Activated T-helper 2 cell treated with anti-CD3 and anti-CD28 coated beads, Interferon-gamma antibody, Interleukin-2, Interleukin-4, amounts not matched to agents 10 μg/mL and 5 μg/mL and 100 μg/mL, durations not matched to agents 14 hours and 24 hours and 36 hours (primary cell): ENCODE data around the gene RFT1. TPM values are rescaled to one million over a fixed set of nuclear protein-coding genes. Genes with fewer than 3 reads are reported as not detected.

ENCODE experiments used
- DNase-seq: peaks from one replicate; pipeline ENCODE4 v3.0.0; 2021; ENCODE audit warnings: low spot score
- H3K27ac Mint-ChIP-seq: one replicate; pipeline ENCODE4 v1.8.0; 2021; ENCODE audit warnings: mixed read lengths
- H3K27me3 Mint-ChIP-seq: one replicate; pipeline ENCODE4 v1.8.0; 2021; ENCODE audit warnings: low read depth, mixed read lengths
- H3K36me3 Mint-ChIP-seq: one replicate; pipeline ENCODE4 v1.8.0; 2021; ENCODE audit warnings: low read depth, mixed read lengths
- H3K4me1 Mint-ChIP-seq: one replicate; pipeline ENCODE4 v1.8.0; 2021; ENCODE audit warnings: low read depth, mixed read lengths
- H3K4me3 Mint-ChIP-seq: one replicate; pipeline ENCODE4 v1.8.0; 2021; ENCODE audit warnings: low read depth, mild to moderate bottlenecking, moderate library complexity, mixed read lengths
- H3K9me3 Mint-ChIP-seq: one replicate; pipeline ENCODE4 v1.8.0; 2021; ENCODE audit warnings: mixed read lengths
- intact Hi-C: fragments of 100-400 bp; cut with micrococcal nuclease; formaldehyde crosslinking; loops from one replicate; pipeline ENCODE4 v1.15.1; 2023
- total RNA-seq: library from RNA; stranded (reverse); gene quantifications from 2 replicates; pipeline ENCODE4 v1.2.3, GENCODE V29; 2022

The RFT1 gene, protein sequence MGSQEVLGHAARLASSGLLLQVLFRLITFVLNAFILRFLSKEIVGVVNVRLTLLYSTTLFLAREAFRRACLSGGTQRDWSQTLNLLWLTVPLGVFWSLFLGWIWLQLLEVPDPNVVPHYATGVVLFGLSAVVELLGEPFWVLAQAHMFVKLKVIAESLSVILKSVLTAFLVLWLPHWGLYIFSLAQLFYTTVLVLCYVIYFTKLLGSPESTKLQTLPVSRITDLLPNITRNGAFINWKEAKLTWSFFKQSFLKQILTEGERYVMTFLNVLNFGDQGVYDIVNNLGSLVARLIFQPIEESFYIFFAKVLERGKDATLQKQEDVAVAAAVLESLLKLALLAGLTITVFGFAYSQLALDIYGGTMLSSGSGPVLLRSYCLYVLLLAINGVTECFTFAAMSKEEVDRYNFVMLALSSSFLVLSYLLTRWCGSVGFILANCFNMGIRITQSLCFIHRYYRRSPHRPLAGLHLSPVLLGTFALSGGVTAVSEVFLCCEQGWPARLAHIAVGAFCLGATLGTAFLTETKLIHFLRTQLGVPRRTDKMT
- total RNA-seq = 36.4 and 38.8 TPM in 2 replicates

DNA sequence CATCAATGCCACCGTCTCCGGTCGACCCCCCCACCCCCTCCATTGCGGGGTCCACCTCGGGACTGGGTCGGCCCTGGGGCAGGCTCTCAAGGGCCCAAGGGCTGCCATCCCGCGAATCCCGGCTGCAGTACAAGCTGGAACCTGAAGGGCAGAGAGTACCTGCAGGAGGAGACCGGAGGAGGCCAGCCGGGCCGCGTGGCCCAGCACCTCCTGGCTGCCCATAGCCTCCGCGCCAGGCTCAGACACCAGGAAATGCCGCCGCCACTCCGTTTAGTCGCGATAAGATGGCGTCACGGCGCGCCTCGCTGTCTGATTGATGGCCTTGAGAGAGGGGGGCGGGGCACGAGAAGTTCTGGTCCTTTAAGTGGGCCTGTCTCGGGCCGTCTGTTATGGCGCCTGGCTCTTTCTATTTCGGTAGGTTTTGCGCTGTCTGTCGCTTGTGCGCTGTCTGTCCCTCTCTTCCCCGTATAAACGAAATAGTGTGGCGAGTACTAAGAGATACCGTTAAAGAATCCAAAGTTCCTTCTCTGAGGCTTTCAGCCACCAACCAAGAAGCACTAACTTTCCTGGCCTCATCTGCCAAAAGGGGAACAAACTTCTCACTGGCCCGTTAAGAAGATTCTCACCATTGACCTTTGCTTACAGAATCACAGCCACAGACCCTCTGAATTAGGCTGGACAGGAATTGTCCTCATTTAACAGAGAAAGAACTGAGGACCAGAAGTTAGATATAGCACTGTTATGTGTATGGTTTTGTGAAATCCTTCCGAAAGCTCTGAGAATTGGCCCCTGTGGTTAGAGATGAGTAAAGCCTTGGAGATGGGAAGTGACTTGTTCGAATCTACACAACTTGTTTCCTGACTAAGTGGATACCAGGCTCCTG lies at the start of gene RFT1:
Gene RFT1 (minus strand): TSS at position 257 of the 883 bp plus-strand sequence. CDS start 35 bp downstream, at position 222.
- peak within 1 kb of the TSS; percentile 87 for H3K4me3 Mint-ChIP-seq

DNA sequence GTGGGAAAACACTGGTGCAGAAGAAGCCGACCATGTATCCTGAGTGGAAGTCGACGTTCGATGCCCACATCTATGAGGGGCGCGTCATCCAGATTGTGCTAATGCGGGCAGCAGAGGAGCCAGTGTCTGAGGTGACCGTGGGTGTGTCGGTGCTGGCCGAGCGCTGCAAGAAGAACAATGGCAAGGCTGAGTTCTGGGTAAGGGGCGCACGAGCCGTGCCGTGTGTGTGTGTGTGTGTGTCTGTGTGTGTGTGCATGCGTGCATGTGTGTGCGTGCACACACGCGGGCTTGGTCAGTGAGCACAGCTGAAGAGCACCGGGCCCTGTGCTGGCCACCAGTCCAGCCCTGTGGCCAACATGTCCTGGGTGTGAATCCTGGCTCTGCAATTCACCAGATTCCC lies 49.3 kb upstream of the RFT1 start:
- H3K27me3 Mint-ChIP-seq = no peaks in the 10 kb centered on the region
- H3K4me1 Mint-ChIP-seq = peaks cover 1% of the 10 kb centered on the region
- no peaks in the 10 kb centered on the region for H3K9me3 Mint-ChIP-seq
- H3K27ac Mint-ChIP-seq = no peak overlapping the region
- peaks cover 12% of the 10 kb centered on the region for H3K36me3 Mint-ChIP-seq
- no peak overlapping the region for H3K4me3 Mint-ChIP-seq
- DNase-seq = no peak
- intact Hi-C loops = no loop called here

More for the DNA sequence above, at the start of gene RFT1:
- Mint-ChIP-seq H3K9me3 (no peaks in the 10 kb centered on the region), H3K36me3 (peaks cover 2% of the 10 kb centered on the region), H3K27me3 (no peaks in the 10 kb centered on the region), H3K27ac (peak within 1 kb of the TSS; percentile 95), H3K4me1 (peaks cover 17% of the 10 kb centered on the region)
- peak; percentile 96 for DNase-seq
- intact Hi-C loops = loop anchor here (1.0 kb wide), 2 partner anchors 20 to 32 kb away; no protein-coding TSS in a partner anchor

DNA sequence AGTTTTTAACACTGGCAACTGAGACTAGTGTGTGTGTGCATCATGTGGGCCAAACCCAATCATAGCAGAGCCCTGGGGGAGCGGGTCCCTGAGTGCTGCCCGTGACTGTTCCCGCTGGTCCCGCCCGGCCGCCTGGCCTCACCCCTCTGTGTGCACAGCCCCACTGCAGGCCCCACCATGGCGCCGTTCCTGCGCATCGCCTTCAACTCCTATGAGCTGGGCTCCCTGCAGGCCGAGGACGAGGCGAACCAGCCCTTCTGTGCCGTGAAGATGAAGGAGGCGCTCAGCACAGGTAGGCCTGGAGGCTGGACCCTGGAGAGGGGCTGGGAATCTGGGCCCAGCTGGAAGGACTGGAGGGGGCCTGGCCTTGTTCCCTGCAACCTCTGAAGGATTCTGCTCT lies 48.0 kb upstream of the RFT1 start:
- peaks cover 12% of the 10 kb centered on the region for H3K36me3 Mint-ChIP-seq
- no peaks in the 10 kb centered on the region for H3K27me3 Mint-ChIP-seq
- H3K9me3 Mint-ChIP-seq = no peaks in the 10 kb centered on the region
- DNase-seq = no peak
- H3K4me3 Mint-ChIP-seq = no peak overlapping the region
- H3K27ac Mint-ChIP-seq = no peak overlapping the region
- peaks cover 4% of the 10 kb centered on the region for H3K4me1 Mint-ChIP-seq
- intact Hi-C loops = no loop called here

DNA sequence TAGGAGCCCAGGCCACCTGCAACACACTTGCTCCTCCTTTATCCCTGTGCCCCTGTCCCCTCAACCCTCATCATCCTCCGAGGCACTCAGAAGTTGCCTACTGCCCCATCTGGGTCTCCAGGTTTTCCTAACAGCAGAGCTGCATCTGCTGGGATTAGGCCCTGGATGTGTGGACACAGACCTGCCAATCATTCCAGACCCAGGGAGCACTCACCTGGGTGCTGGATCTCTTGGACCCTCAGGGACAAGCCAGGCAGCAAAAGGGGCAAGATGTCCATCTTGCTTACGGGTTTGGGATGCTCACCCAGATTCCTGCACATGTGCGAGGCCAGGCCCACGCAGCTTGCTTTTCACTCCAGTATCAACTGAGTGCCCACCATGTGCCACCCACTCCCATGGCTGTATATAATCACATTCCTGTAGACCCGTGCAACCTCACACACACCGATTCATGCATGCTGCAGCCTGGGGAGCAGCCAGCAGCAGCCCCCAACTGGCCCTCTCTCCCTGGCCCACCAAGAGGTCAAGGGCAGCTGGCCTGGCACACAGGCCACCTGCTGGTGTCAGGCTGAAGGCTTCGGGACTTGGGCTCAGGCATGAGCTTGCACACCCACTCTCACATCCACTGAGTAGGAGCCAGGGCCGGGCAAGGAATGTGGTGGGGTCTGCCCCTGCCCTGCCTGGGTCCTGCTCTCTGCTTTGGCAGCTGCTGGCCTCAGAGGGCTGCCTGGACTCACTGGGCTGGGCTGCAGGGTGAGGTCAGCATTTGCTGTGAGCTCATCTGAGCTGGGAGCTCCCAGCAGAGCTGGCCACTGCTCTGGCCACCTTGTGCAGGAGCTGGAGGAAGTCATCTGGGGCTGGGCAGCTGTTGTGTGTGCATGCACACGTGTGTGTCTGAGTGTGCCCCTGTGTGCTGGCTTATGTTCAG lies 45.6 kb upstream of the RFT1 start:
- no peak for DNase-seq
- intact Hi-C loops = no loop called here
- H3K27ac Mint-ChIP-seq = no peak overlapping the region
- H3K27me3 Mint-ChIP-seq = no peaks in the 10 kb centered on the region
- peaks cover 8% of the 10 kb centered on the region for H3K36me3 Mint-ChIP-seq
- peaks cover 8% of the 10 kb centered on the region for H3K4me1 Mint-ChIP-seq
- H3K9me3 Mint-ChIP-seq = no peaks in the 10 kb centered on the region
- H3K4me3 Mint-ChIP-seq = no peak overlapping the region

DNA sequence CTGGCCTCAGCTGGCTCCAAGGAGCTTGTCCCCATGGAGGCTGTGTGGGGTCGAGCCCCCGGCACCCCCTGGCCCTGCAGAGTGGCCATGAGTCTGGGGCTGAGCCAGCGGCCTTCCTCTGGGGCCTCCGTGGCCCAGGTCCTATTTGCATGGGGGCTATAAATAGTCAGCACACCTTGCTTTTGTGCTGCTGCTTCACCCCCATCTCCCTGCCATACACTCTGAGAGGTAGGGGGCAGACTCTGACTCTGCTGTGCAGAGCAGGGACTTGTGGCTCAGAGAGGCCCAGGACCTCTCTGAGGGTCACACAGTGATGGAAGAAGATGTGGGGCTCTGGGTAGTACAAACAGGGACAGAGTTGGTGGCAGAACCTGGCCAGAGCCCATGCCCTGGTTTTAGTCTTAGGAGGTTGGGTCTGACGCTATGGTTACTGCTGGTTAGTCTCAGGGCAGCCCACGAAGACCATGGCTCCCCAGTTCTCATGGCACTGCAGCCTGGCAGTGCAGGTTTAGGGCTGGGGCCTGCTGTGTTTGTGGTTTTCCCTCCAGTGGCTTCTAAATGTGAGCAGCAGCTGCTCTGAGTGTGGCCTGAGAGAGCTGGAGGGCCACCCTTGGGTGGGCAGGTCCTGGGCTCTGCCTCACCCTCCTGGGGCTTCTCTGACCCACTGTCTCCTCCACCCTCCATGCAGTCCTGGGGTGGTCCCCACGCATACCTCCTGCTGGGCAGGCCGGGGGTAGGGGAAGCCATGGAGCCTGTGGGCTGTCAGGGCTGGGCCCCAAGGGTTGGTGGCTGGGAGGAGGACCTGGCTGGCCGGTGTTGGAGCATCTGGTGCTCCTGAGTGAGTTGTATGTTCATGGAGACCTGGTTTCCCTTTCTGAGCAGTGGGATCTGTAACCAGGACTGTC lies 44.4 kb upstream of the RFT1 start:
- Mint-ChIP-seq H3K4me1 (peaks cover 21% of the 10 kb centered on the region), H3K4me3 (no peak overlapping the region), H3K27ac (no peak overlapping the region), H3K9me3 (no peaks in the 10 kb centered on the region), H3K36me3 (peaks cover 12% of the 10 kb centered on the region), H3K27me3 (no peaks in the 10 kb centered on the region)
- intact Hi-C loops = no loop called here
- no peak for DNase-seq

DNA sequence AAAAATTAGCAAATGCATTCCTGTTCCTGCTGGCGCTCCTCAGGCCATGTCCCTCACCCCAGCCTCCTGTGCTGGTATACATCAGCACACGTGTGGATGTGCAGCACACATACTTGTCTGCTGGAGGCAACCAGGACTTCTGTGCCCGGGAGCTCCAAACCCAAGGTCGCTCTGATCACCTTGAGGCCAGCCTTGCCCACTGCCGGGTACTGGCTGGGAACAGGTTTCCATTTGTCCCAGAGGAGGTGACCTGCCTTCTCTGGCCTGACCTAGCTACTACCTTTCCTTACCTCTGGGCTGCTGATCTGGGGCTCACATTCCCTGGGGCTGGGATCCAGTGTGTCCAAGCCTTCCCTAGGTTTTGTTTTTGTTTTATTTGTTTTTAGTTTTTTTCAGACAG lies 42.9 kb upstream of the RFT1 start:
- Mint-ChIP-seq H3K4me1 (peaks cover 31% of the 10 kb centered on the region), H3K27me3 (no peaks in the 10 kb centered on the region), H3K4me3 (no peak overlapping the region), H3K36me3 (peaks cover 4% of the 10 kb centered on the region), H3K27ac (no peak overlapping the region), H3K9me3 (no peaks in the 10 kb centered on the region)
- intact Hi-C loops = no loop called here
- no peak for DNase-seq

DNA sequence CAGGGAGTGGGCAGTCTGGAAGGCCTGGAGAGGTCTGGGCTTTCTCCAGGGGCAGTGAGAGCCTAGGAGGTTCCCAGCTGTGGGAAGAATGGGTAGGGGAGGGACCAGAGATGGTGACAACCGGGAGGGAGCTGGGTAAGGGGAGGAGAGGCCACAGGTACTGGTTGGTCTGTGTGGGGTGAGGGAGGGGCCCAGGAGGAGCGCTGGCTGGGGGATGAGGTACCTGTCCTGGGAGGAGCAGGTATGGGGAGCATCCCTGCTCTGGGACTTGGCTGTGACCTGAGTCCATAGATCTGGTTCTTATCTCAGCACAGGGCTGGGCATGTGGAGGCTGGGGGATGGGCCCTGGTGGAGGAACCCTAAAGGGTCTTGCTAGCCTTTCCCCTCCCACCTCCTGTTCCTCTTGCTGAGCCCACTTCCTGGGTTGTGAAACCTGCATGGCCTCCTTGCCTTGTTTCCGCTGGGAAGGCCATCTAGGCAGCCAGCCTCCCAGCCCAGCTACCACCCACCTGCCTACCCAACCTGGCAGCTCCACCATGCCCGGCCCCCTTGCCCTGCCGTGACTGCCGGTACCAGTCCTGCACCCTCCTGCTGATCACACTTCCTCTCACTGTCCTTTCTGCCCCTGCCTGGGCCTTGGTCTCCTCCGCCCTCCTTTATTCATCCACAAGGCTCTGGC lies 41.7 kb upstream of the RFT1 start:
- Mint-ChIP-seq H3K36me3 (peaks cover 4% of the 10 kb centered on the region), H3K27ac (no peak overlapping the region), H3K4me3 (no peak overlapping the region), H3K4me1 (peaks cover 31% of the 10 kb centered on the region), H3K27me3 (no peaks in the 10 kb centered on the region), H3K9me3 (no peaks in the 10 kb centered on the region)
- DNase-seq = no peak
- intact Hi-C loops = no loop called here

DNA sequence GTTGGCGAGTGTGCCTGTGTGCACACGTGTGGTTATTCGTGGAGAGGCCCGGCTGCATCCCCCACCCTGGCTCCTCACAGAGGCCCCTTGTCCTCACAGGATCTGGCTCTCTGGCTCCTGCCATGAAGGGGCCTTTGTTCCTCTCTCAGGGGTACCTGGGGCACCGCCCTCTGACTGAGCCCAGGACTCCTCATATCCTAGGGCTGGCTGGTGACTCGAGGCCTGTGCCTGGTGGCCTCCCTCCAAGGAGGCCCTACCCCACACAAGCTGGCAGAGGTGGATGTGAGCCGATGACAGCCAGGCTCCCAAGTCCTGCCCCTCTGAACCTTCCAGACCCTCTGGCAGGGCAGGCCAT lies 40.8 kb upstream of the RFT1 start:
- Mint-ChIP-seq H3K36me3 (peaks cover 4% of the 10 kb centered on the region), H3K27ac (no peak overlapping the region), H3K4me3 (no peak overlapping the region), H3K27me3 (no peaks in the 10 kb centered on the region), H3K9me3 (no peaks in the 10 kb centered on the region), H3K4me1 (peaks cover 34% of the 10 kb centered on the region)
- DNase-seq = no peak
- intact Hi-C loops = no loop called here

DNA sequence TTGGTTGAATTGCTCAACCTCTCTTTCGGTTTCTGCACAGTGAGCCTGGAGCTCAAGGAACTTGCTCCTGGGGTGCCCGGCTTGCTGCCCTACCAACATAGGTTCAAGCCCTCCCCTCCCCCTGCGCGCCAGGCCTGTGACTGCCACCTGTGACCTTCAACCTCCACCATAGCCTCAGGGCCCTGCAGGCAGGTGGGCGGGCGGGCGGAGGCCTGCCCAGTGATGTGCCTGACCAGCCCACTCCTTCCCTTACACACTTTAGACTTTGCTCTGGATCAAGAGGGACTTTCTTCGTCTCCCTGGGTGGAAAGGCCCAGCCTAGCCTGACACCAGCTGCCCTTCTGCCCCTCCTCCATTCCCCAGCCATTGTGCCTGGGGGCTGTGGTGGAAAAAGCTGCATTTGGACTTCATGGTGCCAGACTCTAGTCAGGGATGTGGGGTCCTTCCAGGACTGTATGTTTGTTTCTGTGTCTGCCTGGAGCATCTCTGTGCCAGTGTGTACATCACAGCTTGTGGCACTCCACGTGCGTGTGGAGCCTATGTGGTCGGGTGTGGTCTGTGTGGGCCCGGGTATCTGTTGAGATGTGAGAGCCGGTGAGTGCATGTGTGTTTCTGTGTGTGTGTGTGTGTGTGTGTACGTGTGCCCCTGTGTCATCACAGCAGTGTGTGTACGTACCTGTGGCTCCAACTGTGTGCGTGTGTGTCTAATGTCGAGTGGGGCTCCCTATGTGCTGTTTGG lies 40.3 kb upstream of the RFT1 start:
- no peak for DNase-seq
- peaks cover 34% of the 10 kb centered on the region for H3K4me1 Mint-ChIP-seq
- no peak overlapping the region for H3K27ac Mint-ChIP-seq
- no peaks in the 10 kb centered on the region for H3K9me3 Mint-ChIP-seq
- no peaks in the 10 kb centered on the region for H3K27me3 Mint-ChIP-seq
- no peak overlapping the region for H3K4me3 Mint-ChIP-seq
- intact Hi-C loops = loop anchor here (1.0 kb wide), 1 partner anchor 8 kb away; no protein-coding TSS in a partner anchor
- peaks cover 4% of the 10 kb centered on the region for H3K36me3 Mint-ChIP-seq

DNA sequence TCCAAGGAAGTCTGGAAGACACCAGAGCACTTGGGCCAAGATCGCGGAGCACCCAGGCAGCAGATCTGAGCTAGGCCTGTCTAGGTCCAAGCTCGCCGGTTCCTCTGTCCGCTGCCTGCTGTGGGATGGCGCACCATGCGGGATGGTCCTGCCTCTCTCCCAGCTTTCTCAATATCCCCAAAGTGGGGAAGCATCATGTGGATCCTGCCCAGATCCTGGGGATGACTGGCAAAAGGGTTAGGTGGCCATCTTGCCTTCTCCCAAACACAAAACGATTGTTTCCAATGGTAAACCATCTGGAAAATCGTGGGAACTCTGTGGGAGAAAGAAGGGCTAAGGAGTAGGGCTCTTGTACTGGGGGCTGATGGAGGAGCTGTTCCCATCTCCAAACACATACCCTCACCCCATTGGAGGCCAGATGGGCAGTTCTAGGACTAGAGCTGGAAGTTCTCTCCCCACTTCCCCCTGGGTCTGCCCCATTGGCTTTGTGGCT lies 39.6 kb upstream of the RFT1 start:
- H3K4me1 Mint-ChIP-seq = peaks cover 33% of the 10 kb centered on the region
- no peak overlapping the region for H3K27ac Mint-ChIP-seq
- H3K27me3 Mint-ChIP-seq = no peaks in the 10 kb centered on the region
- no peaks in the 10 kb centered on the region for H3K9me3 Mint-ChIP-seq
- no peak for DNase-seq
- intact Hi-C loops = loop anchor here (1.0 kb wide), 1 partner anchor 8 kb away; no protein-coding TSS in a partner anchor
- peaks cover 4% of the 10 kb centered on the region for H3K36me3 Mint-ChIP-seq
- H3K4me3 Mint-ChIP-seq = no peak overlapping the region
